ENCODE data around the gene UBP1. TPM values are rescaled to one million over a fixed set of nuclear protein-coding genes. Genes with fewer than 3 reads are reported as not detected.
"Not testable (repeated sequence)": the region's sequence is repeated elsewhere in the genome, so short reads cannot be mapped to it uniquely, and the experiment has no call there.

Gene UBP1
- total RNA-seq, 1 experiment from 2014 or later: 90.8 TPM

DNA sequence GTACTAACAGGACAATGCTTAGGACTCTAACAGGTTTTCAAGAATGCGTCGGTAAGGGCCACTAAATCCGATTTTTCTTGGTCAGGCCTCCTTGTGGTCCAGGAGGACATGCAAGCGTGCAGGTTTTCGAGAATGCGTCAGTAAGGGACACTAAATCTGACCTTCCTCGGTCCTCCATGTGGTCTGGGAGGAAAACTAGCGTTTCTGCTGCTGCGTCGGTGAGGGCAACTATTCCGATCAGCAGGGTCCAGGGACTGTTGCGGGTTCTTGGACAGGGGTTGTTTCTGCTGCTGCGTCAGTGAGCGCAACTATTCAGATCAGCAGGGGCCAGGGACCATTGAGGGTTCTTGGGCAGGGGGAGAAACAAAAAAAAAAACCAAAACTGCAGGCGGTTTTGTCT, 7.8 kb upstream of the UBP1 start:
- H3K36me3 ChIP-seq (ENCODE audit: control insufficient read depth, insufficient read depth, low read length): no peaks in the 10 kb centered on the region
- Mint-ChIP-seq H3K4me3 (ENCODE audit: unreplicated experiment) (peak overlapping the region; percentile 85), H3K4me1 (ENCODE audit: low read depth, unreplicated experiment) (peaks cover 8% of the 10 kb centered on the region), H3K27me3 (ENCODE audit: insufficient read depth, unreplicated experiment) (no peaks in the 10 kb centered on the region), H3K9me3 (ENCODE audit: unreplicated experiment) (peaks cover 16% of the 10 kb centered on the region), H3K27ac (ENCODE audit: unreplicated experiment) (no peak overlapping the region), H3K36me3 (ENCODE audit: insufficient read depth, unreplicated experiment) (peaks cover 7% of the 10 kb centered on the region)
- TF ChIP-seq CTCF (IDR thresholded peaks at IDR 0.05; ENCODE audit: insufficient read depth in 1 of 2, low read depth in 1 of 2, low read length in 1 of 2, severe bottlenecking in 1 of 2, unreplicated experiment in 1 of 2): no peak
- ChIA-PET POLR2A (no interaction called here), CTCF (no interaction called here)
- no peak for DNase-seq
- intact Hi-C loops (cut with micrococcal nuclease; ENCODE audit: unreplicated experiment): no loop called here
- H3K4me3 ChIP-seq (ENCODE audit: low read depth, low read length): no peak overlapping the region
- BruUV-seq (replicated peaks): no TSS peak
- peaks cover 7% of the 10 kb centered on the region for H3K4me1 ChIP-seq
- no peaks in the 10 kb centered on the region for H3K27me3 ChIP-seq (replicated peaks; ENCODE audit: control insufficient read depth, insufficient read depth, low read length)
- no peaks in the 10 kb centered on the region for H3K9me3 ChIP-seq

DNA sequence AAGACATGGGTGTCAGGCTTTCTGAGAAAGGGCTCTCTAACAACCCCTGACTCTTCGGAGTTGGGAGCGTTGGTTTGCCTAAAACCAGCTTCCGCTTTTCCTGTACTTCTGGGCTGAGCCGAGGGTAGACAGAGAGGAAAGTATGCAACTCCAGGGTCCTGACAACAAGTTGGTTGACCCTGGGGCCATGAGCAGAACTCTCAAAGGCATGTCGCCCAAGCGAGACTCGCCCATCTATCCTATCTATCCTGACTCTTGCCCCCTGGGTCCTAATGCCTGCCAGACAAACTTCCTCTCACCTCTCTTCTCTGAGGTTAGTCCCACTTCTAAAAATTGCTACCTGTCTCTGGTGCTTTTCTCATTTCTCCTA, 7.0 kb upstream of the UBP1 start:
- H3K4me3 ChIP-seq (ENCODE audit: low read depth, low read length): peak overlapping the region; percentile 40
- H3K4me1 ChIP-seq; H3K36me3 Mint-ChIP-seq (ENCODE audit: insufficient read depth, unreplicated experiment); H3K27me3 ChIP-seq (replicated peaks; ENCODE audit: control insufficient read depth, insufficient read depth, low read length); H3K9me3 ChIP-seq; H3K4me1 Mint-ChIP-seq (ENCODE audit: low read depth, unreplicated experiment); H3K27me3 Mint-ChIP-seq (ENCODE audit: insufficient read depth, unreplicated experiment); H3K9me3 Mint-ChIP-seq (ENCODE audit: unreplicated experiment); H3K36me3 ChIP-seq (ENCODE audit: control insufficient read depth, insufficient read depth, low read length); BruUV-seq (replicated peaks); CTCF ChIA-PET; intact Hi-C loops (cut with micrococcal nuclease; ENCODE audit: unreplicated experiment): not testable (repeated sequence)
- peak overlapping the region; percentile 50 for H3K27ac Mint-ChIP-seq (ENCODE audit: unreplicated experiment)
- DNase-seq: peak; percentile 32 to 40
- POLR2A ChIA-PET: interaction anchor here (0.6 kb wide), 1 partner anchor 168 kb away, joined by 5 read pairs; no protein-coding TSS in a partner anchor
- H3K4me3 Mint-ChIP-seq (ENCODE audit: unreplicated experiment): peak overlapping the region; percentile 85

GRCh38 chr3:33442190-33442589, 2.0 kb upstream of the UBP1 start:
- H3K36me3 Mint-ChIP-seq (ENCODE audit: insufficient read depth, unreplicated experiment): peaks cover 20% of the 10 kb centered on the region
- H3K9me3 ChIP-seq: no peaks in the 10 kb centered on the region
- ChIA-PET POLR2A (no interaction called here), CTCF (no interaction called here)
- no peaks in the 10 kb centered on the region for H3K27me3 Mint-ChIP-seq (ENCODE audit: insufficient read depth, unreplicated experiment)
- no peak for DNase-seq
- peak overlapping the region; percentile 98 for H3K4me3 Mint-ChIP-seq (ENCODE audit: unreplicated experiment)
- no peaks in the 10 kb centered on the region for H3K36me3 ChIP-seq (ENCODE audit: control insufficient read depth, insufficient read depth, low read length)
- H3K27ac Mint-ChIP-seq (ENCODE audit: unreplicated experiment): peak overlapping the region; percentile 99
- H3K27me3 ChIP-seq (replicated peaks; ENCODE audit: control insufficient read depth, insufficient read depth, low read length): no peaks in the 10 kb centered on the region
- peaks cover 17% of the 10 kb centered on the region for H3K4me1 Mint-ChIP-seq (ENCODE audit: low read depth, unreplicated experiment)
- peak overlapping the region; percentile 48; the same call in 1 of the 2 replicates for H3K4me3 ChIP-seq (ENCODE audit: low read depth, low read length)
- peaks cover 24% of the 10 kb centered on the region for H3K4me1 ChIP-seq
- no peak for TF ChIP-seq CTCF (IDR thresholded peaks at IDR 0.05; ENCODE audit: insufficient read depth in 1 of 2, low read depth in 1 of 2, low read length in 1 of 2, severe bottlenecking in 1 of 2, unreplicated experiment in 1 of 2)
- intact Hi-C loops (cut with micrococcal nuclease; ENCODE audit: unreplicated experiment): loop anchor here (5.0 kb wide), 3 partner anchors 40 to 345 kb away; partner anchors contain the start of gene CLASP2
- H3K9me3 Mint-ChIP-seq (ENCODE audit: unreplicated experiment): no peaks in the 10 kb centered on the region
- no TSS peak for BruUV-seq (replicated peaks)

Data from Caco-2 (cell line).